HepG2 (cell line): Measurements from ENCODE around the gene EIF1. TPM values are rescaled to one million over a fixed set of nuclear protein-coding genes. Genes with fewer than 3 reads are reported as not detected.

ENCODE experiments used
- ATAC-seq: fragments of 200-7000 bp; cut with Tn5 transposase; 3 replicates; pipeline ENCODE4 v1.9.1; 2020; ENCODE audit warnings: mild to moderate bottlenecking, moderate library complexity
- BruUV-seq: library from RNA; stranded (reverse); fragments of 400-500 nt; replicated peaks from 2 replicates; lab custom pipeline; 2021; lab: Mats Ljungman, UMichigan
- CTCF ChIA-PET: fragments of 300-600 bp; formaldehyde crosslinking; extraction: SDS; loops from one replicate; lab custom pipeline; 2021; ENCODE audit warnings: low total read pairs, inconsistent platforms, low intra/inter-chr PET ratio; lab: Yijun Ruan, JAX
- POLR2A ChIA-PET: fragments of 350-600 bp; sonication (Branson Sonifier 250); formaldehyde crosslinking; loops from one replicate; lab custom pipeline; 2020; ENCODE audit warnings: antibody characterized with exemption, inconsistent platforms; lab: Yijun Ruan, JAX
- DNase-seq: peaks from one replicate; pipeline ENCODE4 v3.0.0-alpha.2; 2015; ENCODE audit warnings: low spot score
- FAIRE-seq: peaks from 3 replicates; lab custom pipeline; 2011; peaks lifted over from hg19 to GRCh38; lab: Jason Lieb, UNC
- H2AFZ ChIP-seq: one replicate; pipeline ENCODE4 v1.6.1; 2011; ENCODE audit warnings: low read length, inconsistent platforms
- H3K27ac ChIP-seq: fragments of 300-600 bp; 3 replicates; pipeline ENCODE4 v1.8.0; 2011; ENCODE audit warnings: mixed run types, mild to moderate bottlenecking, mixed read lengths, low read length, inconsistent platforms; ENCODE audit not compliant: insufficient read depth; ENCODE audit errors: extremely low read length
- H3K27me3 ChIP-seq, 2 experiments: fragments of 200-600 bp in 1 of 2; 2 replicates in 1 of 2; 3 replicates in 1 of 2; pipeline versions ENCODE4 v1.6.0 to v1.8.0; 2011; ENCODE audit warnings: low read length in 2 of 2, mild to moderate bottlenecking in 2 of 2, moderate library complexity in 2 of 2, inconsistent platforms in 1 of 2; ENCODE audit not compliant: insufficient read depth in 2 of 2, control insufficient read depth in 1 of 2
- H3K36me3 ChIP-seq, 2 experiments: fragments of 200-600 bp in 1 of 2; replicated peaks in 1 of 2; 2 replicates in 1 of 2; 3 replicates in 1 of 2; pipeline versions ENCODE4 v1.5.1 to v1.8.0; 2011; ENCODE audit warnings: low read length in 2 of 2, inconsistent platforms in 1 of 2; ENCODE audit not compliant: insufficient read depth in 2 of 2, control insufficient read depth in 1 of 2
- H3K4me1 ChIP-seq: 2 replicates; pipeline ENCODE4 v1.5.1; 2012; ENCODE audit warnings: low read length, inconsistent platforms; ENCODE audit not compliant: insufficient read depth
- H3K4me2 ChIP-seq: 2 replicates; pipeline ENCODE4 v1.6.0; 2011; ENCODE audit warnings: low read depth, low read length, inconsistent platforms
- H3K4me3 ChIP-seq, 3 experiments: fragments of 200-600 bp in 1 of 3; sonication (generic), shearing (Covaris generic) in 1 of 3; replicated peaks in 1 of 3; 2 replicates each; pipeline ENCODE4 v1.5.1; 2011 to 2016; ENCODE audit warnings: low read length in 3 of 3, inconsistent platforms in 2 of 3, low read depth in 2 of 3, mild to moderate bottlenecking in 2 of 3, control low read depth in 1 of 3, mixed read lengths in 1 of 3; ENCODE audit not compliant: insufficient read depth in 1 of 3
- H3K79me2 ChIP-seq: one replicate; pipeline ENCODE4 v1.6.1; 2011; ENCODE audit warnings: low read length, inconsistent platforms; ENCODE audit not compliant: insufficient read depth
- H3K9ac ChIP-seq: 2 replicates; pipeline ENCODE4 v1.6.0; 2011; ENCODE audit warnings: mild to moderate bottlenecking, low read depth, low read length, inconsistent platforms; ENCODE audit not compliant: insufficient read depth
- H3K9me3 ChIP-seq: 2 replicates; pipeline ENCODE4 v1.5.1; 2012; ENCODE audit warnings: mild to moderate bottlenecking, low read length
- H4K20me1 ChIP-seq: 2 replicates; pipeline ENCODE4 v1.6.0; 2011; ENCODE audit warnings: inconsistent platforms, mild to moderate bottlenecking, low read length, moderate library complexity; ENCODE audit not compliant: insufficient read depth
- ARID3A ChIP-seq: IDR thresholded peaks from 2 replicates; pipeline ENCODE4 v1.6.1; 2012; ENCODE audit warnings: low read depth, low read length, improper control_type of control experiment
- CTCF ChIP-seq: sonication (generic); formaldehyde crosslinking; IDR thresholded peaks from 2 replicates; pipeline ENCODE4 v1.5.0; 2020; ENCODE audit warnings: mild to moderate bottlenecking, missing genetic modification reagents, moderate library complexity
- GABPA ChIP-seq, 2 experiments: IDR thresholded peaks; 2 replicates each; pipeline ENCODE4 v1.6.1; 2011 to 2016; ENCODE audit warnings: low read depth in 2 of 2, low read length in 1 of 2, missing biosample characterization in 1 of 2, missing genetic modification characterization in 1 of 2
- HNRNPL ChIP-seq: fragments of 200-400 bp; formaldehyde crosslinking; IDR thresholded peaks from 2 replicates; pipeline ENCODE4 v1.6.1; 2017; ENCODE audit warnings: mild to moderate bottlenecking, low read depth, low read length
- NONO ChIP-seq, 2 experiments: fragments of 450-650 bp in 1 of 2; sonication (generic) in 1 of 2; formaldehyde crosslinking in 1 of 2; IDR thresholded peaks in 1 of 2; conservative IDR thresholded peaks in 1 of 2; 2 replicates each; pipeline versions ENCODE4 v1.6.1 to v1.8.0; 2017 to 2022; ENCODE audit warnings: mild to moderate bottlenecking in 1 of 2, missing genetic modification reagents in 1 of 2, moderate library complexity in 1 of 2
- RARG ChIP-seq: sonication (generic); formaldehyde crosslinking; IDR thresholded peaks from 2 replicates; pipeline ENCODE4 v1.4.0; 2020; ENCODE audit warnings: low read depth, mild to moderate bottlenecking, missing genetic modification reagents
- RFXAP ChIP-seq: sonication (generic); formaldehyde crosslinking; IDR thresholded peaks from 2 replicates; pipeline ENCODE4 v1.4.0; 2020; ENCODE audit warnings: missing genetic modification reagents, borderline replicate concordance
- ZBTB34 ChIP-seq: sonication (generic); formaldehyde crosslinking; IDR thresholded peaks from 2 replicates; pipeline ENCODE4 v1.8.0; 2022; ENCODE audit warnings: mild to moderate bottlenecking, missing genetic modification reagents
- ZNF607 ChIP-seq: sonication (generic); formaldehyde crosslinking; IDR thresholded peaks from 2 replicates; pipeline ENCODE4 v1.5.1; 2020; ENCODE audit warnings: missing genetic modification reagents, mild to moderate bottlenecking, borderline replicate concordance
- WGBS: methylation state at CpG from one replicate; pipeline ENCODE4 v1.1.6; 2017; ENCODE audit warnings: low lambda C conversion rate; 5-methylcytosine and 5-hydroxymethylcytosine counted together
- in situ Hi-C: cut with HindIII; loops from 2 replicates; pipeline ENCODE4 v1.10.0; 2017; ENCODE audit warnings: low pct_unique_long_range_greater_than_20kb; ENCODE audit not compliant: extremely low pct_ligation_motif_present
- intact Hi-C: fragments of 100-400 bp; cut with micrococcal nuclease; formaldehyde crosslinking; loops from one replicate; pipeline ENCODE4 v1.10.0; 2022; ENCODE audit not compliant: unreplicated experiment
- polyA plus RNA-seq, 8 experiments: library from polyadenylated mRNA; depleted of rRNA in 3 of 8; stranded (reverse) in 7 of 8; unstranded in 1 of 8; fragments of >200 nt; fragmentation: Illumina TruSeq in 4 of 8; extraction: Trizol in 4 of 8; gene quantifications; 2 replicates each; pipeline versions ENCODE4 v1.2.1 to v1.2.3, GENCODE V29; 2011 to 2016; ENCODE audit warnings: low read depth in 4 of 8, missing spikeins in 1 of 8, mixed read lengths in 1 of 8; ENCODE audit not compliant: insufficient read depth in 1 of 8
- total RNA-seq, 5 experiments: library from RNA; depleted of rRNA; stranded (reverse); fragments of >200 nt; fragmentation: Illumina TruSeq; extraction: Trizol; gene quantifications; 2 replicates each; pipeline ENCODE4 v1.2.3, GENCODE V29; 2016; ENCODE audit warnings: low read depth in 1 of 5

The EIF1 gene
- total and polyA plus RNA-seq, 2 of the 13 experiments (the other 11 are each of a cell fraction or from before 2014, with no cell fraction given): 147 to 517 TPM

GRCh38 chr17:41738801-41739112, 50.1 kb downstream of the EIF1 start:
- FAIRE-seq: no peak
- no peak for TF ChIP-seq RFXAP (CRISPR knock-in tag)
- no peak for TF ChIP-seq NONO (IDR thresholded peaks at IDR 0.05)
- no peak for TF ChIP-seq NONO (CRISPR knock-in tag; conservative IDR thresholded peaks at IDR 0.05)
- no peak for TF ChIP-seq RARG (CRISPR knock-in tag)
- 0 out of 2 replicates have a peak, but pooled peaks have one; percentile 16 for TF ChIP-seq ZNF607 (CRISPR knock-in tag)
- in situ Hi-C loops: loop anchor here (5.0 kb wide), 2 partner anchors 64 to 219 kb away; no protein-coding TSS in a partner anchor

GRCh38 chr17:41739661-41740352, 51.1 kb downstream of the EIF1 start:
- Histone ChIP-seq H3K36me3 (no peaks in the 10 kb centered on the region), H4K20me1 (no peaks in the 10 kb centered on the region), H3K9me3 (no peaks in the 10 kb centered on the region), H3K4me3 (peak overlapping the region in 1 of 3 experiments; percentile 39; a peak in 1 of 6 replicates), H3K9ac (no peak overlapping the region), H3K27me3 (peaks cover 8 to 50% of the 10 kb centered on the region in 2 experiments), H3K4me1 (peaks cover 38% of the 10 kb centered on the region), H3K79me2 (no peaks in the 10 kb centered on the region), H2AFZ (no peak overlapping the region), H3K27ac (no peak overlapping the region), H3K4me2 (peak overlapping the region; percentile 42)
- no peak for FAIRE-seq
- no TSS peak for BruUV-seq
- POLR2A ChIA-PET: interaction anchor here (0.7 to 1.5 kb wide), 4 partner anchors 47 to 227 kb away, joined by 3 to 4 read pairs (median 4); partner anchors contain the start of genes CNP and JUP
- ATAC-seq: peak; percentile 18
- WGBS: 7% methylated on average over 6 of the region's 9 CpGs
- DNase-seq: peak; percentile 66
- CTCF ChIA-PET: interaction anchor here (3.8 kb wide), 1 partner anchor 61 kb away, joined by 97 read pairs; no protein-coding TSS in a partner anchor
- in situ Hi-C loops: loop anchor here (5.0 kb wide), 2 partner anchors 62 to 217 kb away; no protein-coding TSS in a partner anchor
- intact Hi-C loops: no loop called here
- TF ChIP-seq ZBTB34 (CRISPR knock-in tag) (no peak), GABPA (IDR thresholded peaks at IDR 0.05; ENCODE audit: low read depth, low read length) (no peak), GABPA (CRISPR knock-in tag; IDR thresholded peaks at IDR 0.05; ENCODE audit: low read depth) (peak; percentile 60), CTCF (peak; percentile 18; the same call in 1 of the 2 replicates), ARID3A (0 out of 2 replicates have a peak, but pooled peaks have one; percentile 11), HNRNPL (peak; percentile 70)

More at GRCh38 chr17:41738801-41739112, 50.1 kb downstream of the EIF1 start:
- H3K4me3 ChIP-seq: no peak overlapping the region
- DNase-seq (no peak), ATAC-seq (no peak)
- H4K20me1 ChIP-seq: no peaks in the 10 kb centered on the region
- H3K9ac ChIP-seq: no peak overlapping the region
- no TSS peak for BruUV-seq
- no peaks in the 10 kb centered on the region for H3K79me2 ChIP-seq
- no peaks in the 10 kb centered on the region for H3K9me3 ChIP-seq
- H3K27ac ChIP-seq: no peak overlapping the region
- 92% methylated on average over 4 of the region's 5 CpGs for WGBS
- no peak overlapping the region for H3K4me2 ChIP-seq
- no peak overlapping the region for H2AFZ ChIP-seq
- no peaks in the 10 kb centered on the region for H3K36me3 ChIP-seq
- intact Hi-C loops: loop anchor here (1.0 kb wide), 2 partner anchors 63 to 221 kb away; no protein-coding TSS in a partner anchor
- H3K4me1 ChIP-seq: peaks cover 38% of the 10 kb centered on the region
- ChIA-PET POLR2A (no interaction called here), CTCF (interaction anchor here (1.3 to 3.8 kb wide), 7 partner anchors 48 to 221 kb away, joined by 3 to 97 read pairs (median 9); partner anchors contain the start of genes FKBP10, JUP and P3H4)
- H3K27me3 ChIP-seq: peaks cover 14 to 58% of the 10 kb centered on the region in 2 experiments
